Measurements from ENCODE around the gene HOXD13. TPM values are rescaled to one million over a fixed set of nuclear protein-coding genes. Genes with fewer than 3 reads are reported as not detected.
A peak's percentile ranks its signal among the peaks of the same experiment; 100 is the strongest.

Gene HOXD13
- total and polyA plus RNA-seq, 2 donors (not counting 3 experiments of a cell fraction or from before 2014, with no cell fraction given): not detected

DNA sequence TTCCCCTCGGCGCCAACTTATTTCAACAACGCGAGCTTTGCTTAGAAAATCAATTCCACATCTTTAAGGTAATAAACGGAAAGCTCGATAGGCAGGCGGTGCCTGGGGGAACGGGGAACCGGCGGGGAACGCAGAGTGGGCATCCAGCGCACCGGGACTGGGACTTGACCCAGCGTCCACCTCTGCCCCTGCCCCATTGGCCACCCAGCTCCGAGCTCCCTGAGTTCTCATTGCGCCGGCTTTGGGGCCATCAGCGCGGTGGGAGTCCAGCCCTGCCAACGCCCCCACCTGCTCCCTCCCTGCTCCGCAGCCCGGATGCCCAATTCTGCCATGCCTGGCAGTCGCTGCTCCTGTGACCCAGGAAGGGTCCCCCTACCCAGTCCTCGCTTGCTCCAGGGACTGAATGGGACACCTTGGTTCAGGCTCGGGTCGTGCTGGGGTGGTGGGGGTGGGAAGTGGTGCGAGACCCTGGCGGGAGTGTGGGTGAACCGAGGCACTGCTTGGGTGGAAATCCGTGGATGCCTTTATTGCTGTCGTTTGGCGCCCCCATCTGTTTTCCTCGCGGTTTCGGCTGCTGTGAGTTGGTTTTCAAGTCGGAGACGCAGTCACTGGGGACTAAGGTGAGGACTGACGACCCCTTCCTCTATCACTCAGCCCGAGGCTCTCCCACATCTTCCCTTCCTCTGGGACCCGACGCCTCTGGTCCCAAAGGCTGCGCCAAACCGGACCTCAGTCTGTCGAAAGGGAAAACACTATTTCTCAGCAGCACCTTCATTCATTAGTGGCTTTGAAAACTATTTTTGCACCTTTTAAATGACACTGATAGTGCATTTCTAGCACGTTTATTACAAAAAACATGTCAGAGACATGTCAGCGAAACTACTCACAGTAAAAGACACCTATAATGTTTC is 6.4 kb upstream of the HOXD13 start:
- intact Hi-C loops (cut with micrococcal nuclease) (loop anchor here (1.0 to 2.0 kb wide), 3 partner anchors 396 to 835 kb away; no protein-coding TSS in a partner anchor), dilution Hi-C loops (cut with MboI; ENCODE audit: extremely low pct_ligation_motif_present, low sequenced_read_pairs) (no loop called here)
- CTCF ChIA-PET: interaction anchor here (0.6 to 6.1 kb wide), 8 partner anchors 8 to 882 kb away, joined by 4 to 102 read pairs (median 5); no protein-coding TSS in a partner anchor
- Histone ChIP-seq H3K27me3 (ENCODE audit: control insufficient read depth in 2 of 2, insufficient read depth in 2 of 2, low read length in 2 of 2) (peaks cover 94 to 100% of the 10 kb centered on the region in 2 experiments), H2AFZ (ENCODE audit: low read depth, low read length) (no peak overlapping the region), H3K4me2 (ENCODE audit: insufficient read depth, low read length) (no peak overlapping the region), H3K4me1 (ENCODE audit: control insufficient read depth, extremely low read depth, insufficient read depth, low read length) (no peaks in the 10 kb centered on the region), H3K9me3 (replicated peaks; ENCODE audit: control insufficient read depth, insufficient read depth, low read length) (no peaks in the 10 kb centered on the region), H4K20me1 (replicated peaks; ENCODE audit: control insufficient read depth, extremely low read depth, insufficient read depth, low read length) (no peaks in the 10 kb centered on the region), H3K79me2 (ENCODE audit: control insufficient read depth, insufficient read depth, low read length) (no peaks in the 10 kb centered on the region), H3K36me3 (ENCODE audit: control insufficient read depth in 2 of 2, extremely low read depth in 1 of 2, insufficient read depth in 2 of 2, low read length in 2 of 2) (no peaks in the 10 kb centered on the region), H3K9me1 (replicated peaks; ENCODE audit: control insufficient read depth, extremely low read depth, insufficient read depth, low read length) (no peaks in the 10 kb centered on the region), H3K27ac (ENCODE audit: insufficient read depth, low read depth, low read length) (no peak overlapping the region), H3K9ac (replicated peaks; ENCODE audit: extremely low read depth, insufficient read depth, low read length) (no peak overlapping the region), H3K4me3 (replicated peaks in 1 of 3; ENCODE audit: insufficient read depth in 1 of 3, low read depth in 1 of 3, low read length in 3 of 3) (no peak overlapping the region)
- POLR2A ChIA-PET: no interaction called here
- no TSS peak for BruUV-seq (replicated peaks)
- no peak for TF ChIP-seq POLR2A (IDR thresholded peaks at IDR 0.05; ENCODE audit: low read depth, low read length)
- TF ChIP-seq, protein P1, sequence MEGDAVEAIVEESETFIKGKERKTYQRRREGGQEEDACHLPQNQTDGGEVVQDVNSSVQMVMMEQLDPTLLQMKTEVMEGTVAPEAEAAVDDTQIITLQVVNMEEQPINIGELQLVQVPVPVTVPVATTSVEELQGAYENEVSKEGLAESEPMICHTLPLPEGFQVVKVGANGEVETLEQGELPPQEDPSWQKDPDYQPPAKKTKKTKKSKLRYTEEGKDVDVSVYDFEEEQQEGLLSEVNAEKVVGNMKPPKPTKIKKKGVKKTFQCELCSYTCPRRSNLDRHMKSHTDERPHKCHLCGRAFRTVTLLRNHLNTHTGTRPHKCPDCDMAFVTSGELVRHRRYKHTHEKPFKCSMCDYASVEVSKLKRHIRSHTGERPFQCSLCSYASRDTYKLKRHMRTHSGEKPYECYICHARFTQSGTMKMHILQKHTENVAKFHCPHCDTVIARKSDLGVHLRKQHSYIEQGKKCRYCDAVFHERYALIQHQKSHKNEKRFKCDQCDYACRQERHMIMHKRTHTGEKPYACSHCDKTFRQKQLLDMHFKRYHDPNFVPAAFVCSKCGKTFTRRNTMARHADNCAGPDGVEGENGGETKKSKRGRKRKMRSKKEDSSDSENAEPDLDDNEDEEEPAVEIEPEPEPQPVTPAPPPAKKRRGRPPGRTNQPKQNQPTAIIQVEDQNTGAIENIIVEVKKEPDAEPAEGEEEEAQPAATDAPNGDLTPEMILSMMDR (IDR thresholded peaks at IDR 0.05; ENCODE audit: extremely low read depth in 1 of 2, insufficient read depth in 1 of 2, low read depth in 1 of 2, low read length in 2 of 2): peak; percentile 44 to 58
- FAIRE-seq (no peak), DNase-seq (ENCODE audit: low read depth, low spot score) (peak; percentile 47)
